Lung (tissue), 12 donors: ENCODE results near the gene ARIH1. TPM values are rescaled to one million over a fixed set of nuclear protein-coding genes. Genes with fewer than 3 reads are reported as not detected.
A peak's percentile ranks its signal among the peaks of the same experiment; 100 is the strongest.
"Not testable (repeated sequence)": the region's sequence is repeated elsewhere in the genome, so short reads cannot be mapped to it uniquely, and the experiment has no call there.

Experiments
- ATAC-seq: fragments of 200-7000 bp; cut with Tn5 transposase; one replicate; pipeline ENCODE4 v1.9.1; 2020; ENCODE audit warnings: moderate number of reproducible peaks; ENCODE audit not compliant: insufficient read depth, low FRiP score
- DNase-seq, 3 donors: peaks; one replicate each; pipeline ENCODE4 v3.0.0-alpha.2; 2013 to 2017
- H3K27ac ChIP-seq, 2 donors: one replicate each; pipeline ENCODE4 v1.5.1; 2013; ENCODE audit warnings: mild to moderate bottlenecking in 2 of 2, moderate library complexity in 2 of 2, control low read depth in 1 of 2, inconsistent platforms in 1 of 2, low read depth in 1 of 2, low read length in 1 of 2
- H3K27me3 ChIP-seq, 3 donors: one replicate each; pipeline ENCODE4 v1.5.1; 2013; ENCODE audit warnings: low read length in 2 of 3; ENCODE audit not compliant: control insufficient read depth in 3 of 3, insufficient read depth in 3 of 3
- H3K36me3 ChIP-seq, 4 donors: one replicate each; pipeline ENCODE4 v1.5.1; 2013; ENCODE audit warnings: low read length in 4 of 4, mild to moderate bottlenecking in 1 of 4, moderate library complexity in 1 of 4; ENCODE audit not compliant: control insufficient read depth in 4 of 4, insufficient read depth in 4 of 4
- H3K4me1 ChIP-seq, 5 donors: one replicate each; pipeline ENCODE4 v1.5.1; 2013; ENCODE audit warnings: low read length in 5 of 5, mild to moderate bottlenecking in 2 of 5, moderate library complexity in 1 of 5; ENCODE audit not compliant: control insufficient read depth in 5 of 5, insufficient read depth in 5 of 5
- H3K4me3 ChIP-seq: one replicate; pipeline ENCODE4 v1.5.1; 2013; ENCODE audit warnings: mild to moderate bottlenecking, control low read depth, moderate library complexity
- H3K9ac ChIP-seq, 2 donors: one replicate each; pipeline ENCODE4 v1.5.1; 2013; ENCODE audit warnings: low read length in 2 of 2, control low read depth in 1 of 2; ENCODE audit not compliant: insufficient read depth in 1 of 2
- H3K9me3 ChIP-seq, 4 donors: one replicate each; pipeline ENCODE4 v1.5.1; 2013; ENCODE audit warnings: low read length in 3 of 4, mild to moderate bottlenecking in 1 of 4, moderate library complexity in 1 of 4; ENCODE audit not compliant: control insufficient read depth in 4 of 4, insufficient read depth in 3 of 4
- WGBS, 2 donors: extraction: QIAGEN DNeasy Blood & Tissue Kit; methylation state at CpG; one replicate each; pipeline ENCODE4 v1.1.7; 2013; 5-methylcytosine and 5-hydroxymethylcytosine counted together
- polyA plus RNA-seq, 2 donors: library from polyadenylated mRNA; stranded (reverse); fragments of 200-250 nt; gene quantifications; one replicate each; pipeline ENCODE4 v1.2.1, GENCODE V29; 2013
- total RNA-seq, 2 donors: library from RNA; depleted of rRNA in 1 of 2; stranded (reverse); fragments of >200 nt in 1 of 2; gene quantifications; one replicate each; pipeline ENCODE4 v1.2.1, GENCODE V29; 2014 to 2021
- TF ChIP-seq, protein P1 (sequence below): IDR thresholded peaks from 2 replicates; pipeline ENCODE4 v1.5.1; 2012; ENCODE audit warnings: mild to moderate bottlenecking; ENCODE audit errors: control extremely low read depth, extremely low read depth
- donor health status: control.
- donor health status: control.
- donor health status: Bipolar disorder and iron deficiency.
- donor health status: healthy.
- donor health status: DM: yes; HTN: yes; CAD: no.

ARIH1 gene
- total and polyA plus RNA-seq, 4 donors, result 18.8 to 131 (median 66.0) TPM

DNA sequence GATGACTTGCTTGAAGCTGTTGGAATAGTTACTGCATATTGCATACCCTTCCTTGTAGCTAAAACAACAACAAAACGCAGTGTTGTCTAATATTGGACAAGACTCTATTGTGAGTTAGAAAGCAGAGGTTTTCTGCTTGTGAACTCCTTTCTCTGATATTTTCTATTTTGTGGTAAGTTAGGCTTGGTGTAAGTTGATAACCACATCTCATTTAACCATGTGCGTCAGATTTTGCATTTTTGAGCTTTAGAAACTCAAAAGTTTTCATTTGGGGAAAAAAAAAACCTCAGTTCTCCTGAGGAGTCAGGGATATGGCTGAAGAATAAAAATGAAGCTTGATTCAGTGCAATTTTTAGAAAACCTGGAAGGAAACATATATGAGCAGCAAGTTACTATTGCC is 1.5 kb downstream of the ARIH1 start:
- 8 to 18% methylated on average over 2 of the region's 2 CpGs for WGBS, 2 donors
- no peak for DNase-seq
- peak overlapping the region; percentile 99 to 100 for H3K27ac ChIP-seq
- peaks cover 0 to 11% (median 6%) of the 10 kb centered on the region in 4 donors for H3K36me3 ChIP-seq
- peak overlapping the region; percentile 99 for H3K4me3 ChIP-seq
- H3K27me3 ChIP-seq, result no peaks in the 10 kb centered on the region
- H3K4me1 ChIP-seq, result peaks cover 3 to 28% (median 12%) of the 10 kb centered on the region in 5 donors
- H3K9ac ChIP-seq, result peak overlapping the region; percentile 93 to 100
- TF ChIP-seq, protein P1, sequence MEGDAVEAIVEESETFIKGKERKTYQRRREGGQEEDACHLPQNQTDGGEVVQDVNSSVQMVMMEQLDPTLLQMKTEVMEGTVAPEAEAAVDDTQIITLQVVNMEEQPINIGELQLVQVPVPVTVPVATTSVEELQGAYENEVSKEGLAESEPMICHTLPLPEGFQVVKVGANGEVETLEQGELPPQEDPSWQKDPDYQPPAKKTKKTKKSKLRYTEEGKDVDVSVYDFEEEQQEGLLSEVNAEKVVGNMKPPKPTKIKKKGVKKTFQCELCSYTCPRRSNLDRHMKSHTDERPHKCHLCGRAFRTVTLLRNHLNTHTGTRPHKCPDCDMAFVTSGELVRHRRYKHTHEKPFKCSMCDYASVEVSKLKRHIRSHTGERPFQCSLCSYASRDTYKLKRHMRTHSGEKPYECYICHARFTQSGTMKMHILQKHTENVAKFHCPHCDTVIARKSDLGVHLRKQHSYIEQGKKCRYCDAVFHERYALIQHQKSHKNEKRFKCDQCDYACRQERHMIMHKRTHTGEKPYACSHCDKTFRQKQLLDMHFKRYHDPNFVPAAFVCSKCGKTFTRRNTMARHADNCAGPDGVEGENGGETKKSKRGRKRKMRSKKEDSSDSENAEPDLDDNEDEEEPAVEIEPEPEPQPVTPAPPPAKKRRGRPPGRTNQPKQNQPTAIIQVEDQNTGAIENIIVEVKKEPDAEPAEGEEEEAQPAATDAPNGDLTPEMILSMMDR, result no peak
- H3K9me3 ChIP-seq, result peaks cover 0 to 3% (median 0%) of the 10 kb centered on the region in 4 donors
- no peak for ATAC-seq

DNA sequence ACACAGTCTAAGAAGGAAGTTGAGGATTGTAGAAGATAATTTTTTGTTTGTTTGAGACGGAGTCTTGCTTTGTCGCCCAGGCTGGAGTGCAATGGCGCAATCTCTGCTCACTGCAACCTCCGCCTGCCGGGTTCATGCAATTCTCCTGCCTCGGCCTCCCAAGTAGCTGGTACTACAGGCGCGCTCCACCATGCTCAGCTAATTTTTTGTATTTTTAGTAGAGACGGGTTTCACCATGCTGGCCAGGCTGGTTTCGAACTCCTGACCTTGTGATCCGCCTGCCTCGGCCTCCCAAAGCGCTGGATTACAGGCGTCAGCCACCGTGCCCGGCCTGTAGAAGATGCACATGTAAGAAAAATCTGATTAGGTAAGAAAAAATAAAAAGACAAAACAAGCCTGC is 2.2 kb downstream of the ARIH1 start:
- Histone ChIP-seq H3K4me1 (peaks cover 4 to 30% (median 15%) of the 10 kb centered on the region in 5 donors), H3K9ac (peak overlapping the region in 1 of 2 donors; percentile 93), H3K36me3 (peaks cover 0 to 11% (median 6%) of the 10 kb centered on the region in 4 donors), H3K27ac (peak overlapping the region in 1 of 2 donors; percentile 45)
- not testable (repeated sequence) for H3K27me3 ChIP-seq, DNase-seq, ATAC-seq, H3K4me3 ChIP-seq, H3K9me3 ChIP-seq
- 78 to 79% methylated on average over 16 of the region's 16 CpGs for whole genome bisulfite sequencing, 2 donors

GRCh38 chr15:72481015-72481659 is 7.0 kb downstream of the ARIH1 start:
- H3K9me3 ChIP-seq, result no peaks in the 10 kb centered on the region

DNA sequence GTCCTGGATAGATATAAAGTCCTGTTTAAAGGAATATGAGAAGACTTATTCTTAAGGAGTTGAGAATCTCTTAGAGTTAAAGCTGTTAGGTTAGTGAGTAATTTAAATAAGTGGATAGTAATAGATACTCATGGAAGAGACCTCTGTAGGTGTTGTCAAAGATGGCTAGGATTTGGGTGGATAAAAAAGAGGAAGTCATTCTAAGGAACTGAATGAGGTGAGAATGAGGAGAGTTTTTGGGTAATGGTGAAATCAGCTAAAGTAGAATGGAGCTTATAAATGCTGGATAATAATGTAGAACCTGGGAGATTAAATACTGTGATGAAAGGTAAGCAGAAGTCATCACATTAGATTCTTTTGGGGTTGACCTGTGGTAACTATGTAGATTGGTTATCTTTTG is 8.1 kb downstream of the ARIH1 start:
- Histone ChIP-seq H3K9me3 (no peaks in the 10 kb centered on the region), H3K4me1 (peaks cover 0 to 37% (median 3%) of the 10 kb centered on the region in 5 donors), H3K36me3 (peaks cover 0 to 16% (median 7%) of the 10 kb centered on the region in 4 donors), H3K9ac (no peak overlapping the region), H3K27me3 (no peaks in the 10 kb centered on the region), H3K27ac (no peak overlapping the region), H3K4me3 (no peak overlapping the region)
- DNase-seq, result no peak
- no peak for ATAC-seq
- TF ChIP-seq, protein P1, result no peak

More at GRCh38 chr15:72481015-72481659, 7.0 kb downstream of the ARIH1 start:
- WGBS, 2 donors, result 83 to 86% methylated on average over 3 of the region's 3 CpGs
- Histone ChIP-seq H3K4me1 (peaks cover 1 to 38% (median 10%) of the 10 kb centered on the region in 5 donors), H3K4me3 (no peak overlapping the region), H3K27ac (no peak overlapping the region), H3K9ac (no peak overlapping the region), H3K36me3 (peaks cover 0 to 16% (median 6%) of the 10 kb centered on the region in 4 donors), H3K27me3 (no peaks in the 10 kb centered on the region)
- TF ChIP-seq, protein P1, result no peak
- ATAC-seq (no peak), DNase-seq (no peak)
